HepG2 (cell line): ENCODE data around the gene H2AZ2. TPM values are rescaled to one million over a fixed set of nuclear protein-coding genes. Genes with fewer than 3 reads are reported as not detected.

Experiments
- CAMTA2 ChIP-seq: sonication (generic); formaldehyde crosslinking; IDR thresholded peaks from 2 replicates; pipeline ENCODE4 v1.4.0; 2020; ENCODE audit warnings: mild to moderate bottlenecking, missing genetic modification reagents, borderline replicate concordance
- CEBPG ChIP-seq: IDR thresholded peaks from 2 replicates; pipeline ENCODE4 v1.6.1; 2016
- FOXK2 ChIP-seq: fragments of 450-650 bp; IDR thresholded peaks from 2 replicates; pipeline ENCODE4 v1.6.1; 2016
- GABPA ChIP-seq, 2 experiments: IDR thresholded peaks; 2 replicates each; pipeline ENCODE4 v1.6.1; 2011 to 2016; ENCODE audit warnings: low read depth in 2 of 2, low read length in 1 of 2, missing biosample characterization in 1 of 2, missing genetic modification characterization in 1 of 2
- HDAC6 ChIP-seq: fragments of 200-600 bp; sonication (generic); IDR thresholded peaks from 2 replicates; pipeline ENCODE4 v1.7.0; 2017; ENCODE audit warnings: mild to moderate bottlenecking, antibody characterized with exemption, low read length, low read depth
- IRF2 ChIP-seq: IDR thresholded peaks from 2 replicates; pipeline ENCODE4 v1.6.1; 2018; ENCODE audit warnings: missing genetic modification reagents, missing compliant biosample characterization
- MXI1 ChIP-seq: IDR thresholded peaks from 3 replicates; pipeline ENCODE4 v1.6.1; 2012; ENCODE audit warnings: low read depth, low read length, inconsistent platforms, borderline replicate concordance
- ZBTB7B ChIP-seq: sonication (generic); formaldehyde crosslinking; IDR thresholded peaks from 2 replicates; pipeline ENCODE4 v1.4.0; 2020; ENCODE audit warnings: missing genetic modification reagents
- ZNF136 ChIP-seq: sonication (generic); formaldehyde crosslinking; IDR thresholded peaks from 2 replicates; pipeline ENCODE4 v1.8.1; 2022; ENCODE audit warnings: low read depth, mild to moderate bottlenecking, moderate library complexity, missing genetic modification reagents
- ZNF251 ChIP-seq: sonication (generic); formaldehyde crosslinking; IDR thresholded peaks from 2 replicates; pipeline ENCODE4 v1.9.0; 2021; ENCODE audit warnings: mild to moderate bottlenecking, missing genetic modification reagents
- ZNF589 ChIP-seq: sonication (generic); formaldehyde crosslinking; conservative IDR thresholded peaks from 2 replicates; pipeline ENCODE4 v1.8.0; 2022; ENCODE audit warnings: mild to moderate bottlenecking, moderate library complexity, missing genetic modification reagents
- polyA plus RNA-seq, 8 experiments: library from polyadenylated mRNA; depleted of rRNA in 3 of 8; stranded (reverse) in 7 of 8; unstranded in 1 of 8; fragments of >200 nt; fragmentation: Illumina TruSeq in 4 of 8; extraction: Trizol in 4 of 8; gene quantifications; 2 replicates each; pipeline versions ENCODE4 v1.2.1 to v1.2.3, GENCODE V29; 2011 to 2016; ENCODE audit warnings: low read depth in 4 of 8, missing spikeins in 1 of 8, mixed read lengths in 1 of 8; ENCODE audit not compliant: insufficient read depth in 1 of 8
- total RNA-seq, 5 experiments: library from RNA; depleted of rRNA; stranded (reverse); fragments of >200 nt; fragmentation: Illumina TruSeq; extraction: Trizol; gene quantifications; 2 replicates each; pipeline ENCODE4 v1.2.3, GENCODE V29; 2016; ENCODE audit warnings: low read depth in 1 of 5
- TF ChIP-seq, protein P1 (sequence below): IDR thresholded peaks from 2 replicates; pipeline ENCODE4 v1.6.1; 2016; ENCODE audit warnings: missing compliant biosample characterization, missing genetic modification reagents, borderline replicate concordance
- TF ChIP-seq, protein P2 (sequence below): IDR thresholded peaks from 2 replicates; pipeline ENCODE4 v1.6.1; 2016; ENCODE audit warnings: low read depth
- TF ChIP-seq, protein P3 (sequence below), 2 experiments: sonication (generic) in 1 of 2; formaldehyde crosslinking in 1 of 2; IDR thresholded peaks; 2 replicates each; pipeline versions ENCODE4 v1.5.1 to v1.6.1; 2011 to 2020; ENCODE audit warnings: borderline replicate concordance in 1 of 2, low read depth in 1 of 2, low read length in 1 of 2, mild to moderate bottlenecking in 1 of 2, missing genetic modification reagents in 1 of 2, moderate library complexity in 1 of 2
- TF ChIP-seq, protein P4 (sequence below): IDR thresholded peaks from 2 replicates; pipeline ENCODE4 v1.6.1; 2018; ENCODE audit warnings: missing genetic modification reagents, mild to moderate bottlenecking, missing compliant biosample characterization
- TF ChIP-seq, protein P5 (sequence below): sonication (generic); formaldehyde crosslinking; IDR thresholded peaks from 2 replicates; pipeline ENCODE4 v1.4.0; 2020; ENCODE audit warnings: mild to moderate bottlenecking, missing genetic modification reagents
- TF ChIP-seq, protein P6 (sequence below): sonication (generic); formaldehyde crosslinking; IDR thresholded peaks from 2 replicates; pipeline ENCODE4 v1.5.1; 2020; ENCODE audit warnings: missing genetic modification reagents, mild to moderate bottlenecking, borderline replicate concordance

The H2AZ2 gene
- total and polyA plus RNA-seq, 2 of the 13 experiments (the other 11 are each of a cell fraction or from before 2014, with no cell fraction given) = 121 to 223 TPM

DNA sequence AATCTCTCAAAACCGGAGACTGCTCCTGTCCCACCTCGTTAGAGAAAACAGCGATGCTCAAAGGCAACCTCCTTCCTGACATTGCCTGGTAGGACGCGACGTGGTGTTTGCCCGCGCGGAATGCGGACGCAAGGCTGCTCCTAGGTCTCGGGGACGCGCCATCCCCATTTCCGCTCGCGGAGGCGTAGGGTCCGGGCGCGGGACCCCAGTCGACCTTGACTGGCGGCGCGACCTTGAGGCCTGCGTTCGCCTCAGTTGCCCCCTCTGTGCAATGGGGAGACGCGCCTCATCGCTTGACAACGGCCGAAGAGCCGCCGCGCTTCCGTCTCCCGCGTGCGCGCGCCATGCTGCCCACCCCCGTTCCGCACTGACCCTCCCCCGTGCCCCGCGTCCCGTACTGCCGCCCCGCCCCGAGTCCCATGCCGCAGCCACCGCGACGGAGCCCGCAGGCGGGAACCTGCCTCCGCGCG lies 51.8 kb downstream of the H2AZ2 start (continued):
- TF ChIP-seq CEBPG = no peak
- peak; percentile 52; the same call in 1 of the 2 replicates for TF ChIP-seq IRF2 (CRISPR knock-in tag)
- TF ChIP-seq, protein P1, sequence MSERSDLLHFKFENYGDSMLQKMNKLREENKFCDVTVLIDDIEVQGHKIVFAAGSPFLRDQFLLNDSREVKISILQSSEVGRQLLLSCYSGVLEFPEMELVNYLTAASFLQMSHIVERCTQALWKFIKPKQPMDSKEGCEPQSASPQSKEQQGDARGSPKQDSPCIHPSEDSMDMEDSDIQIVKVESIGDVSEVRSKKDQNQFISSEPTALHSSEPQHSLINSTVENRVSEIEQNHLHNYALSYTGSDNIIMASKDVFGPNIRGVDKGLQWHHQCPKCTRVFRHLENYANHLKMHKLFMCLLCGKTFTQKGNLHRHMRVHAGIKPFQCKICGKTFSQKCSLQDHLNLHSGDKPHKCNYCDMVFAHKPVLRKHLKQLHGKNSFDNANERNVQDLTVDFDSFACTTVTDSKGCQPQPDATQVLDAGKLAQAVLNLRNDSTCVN (CRISPR knock-in tag) = no peak
- TF ChIP-seq, protein P2, sequence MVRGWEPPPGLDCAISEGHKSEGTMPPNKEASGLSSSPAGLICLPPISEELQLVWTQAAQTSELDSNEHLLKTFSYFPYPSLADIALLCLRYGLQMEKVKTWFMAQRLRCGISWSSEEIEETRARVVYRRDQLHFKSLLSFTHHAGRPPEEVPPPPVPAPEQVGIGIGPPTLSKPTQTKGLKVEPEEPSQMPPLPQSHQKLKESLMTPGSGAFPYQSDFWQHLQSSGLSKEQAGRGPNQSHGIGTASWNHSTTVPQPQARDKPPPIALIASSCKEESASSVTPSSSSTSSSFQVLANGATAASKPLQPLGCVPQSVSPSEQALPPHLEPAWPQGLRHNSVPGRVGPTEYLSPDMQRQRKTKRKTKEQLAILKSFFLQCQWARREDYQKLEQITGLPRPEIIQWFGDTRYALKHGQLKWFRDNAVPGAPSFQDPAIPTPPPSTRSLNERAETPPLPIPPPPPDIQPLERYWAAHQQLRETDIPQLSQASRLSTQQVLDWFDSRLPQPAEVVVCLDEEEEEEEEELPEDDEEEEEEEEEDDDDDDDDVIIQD (CRISPR knock-in tag) = 0 out of 2 replicates have a peak, but pooled peaks have one; percentile 4
- TF ChIP-seq ZNF251 (CRISPR knock-in tag) = no peak
- no peak for TF ChIP-seq GABPA (IDR thresholded peaks at IDR 0.05; ENCODE audit: low read depth, low read length)
- TF ChIP-seq GABPA (CRISPR knock-in tag; IDR thresholded peaks at IDR 0.05; ENCODE audit: low read depth) = peak; percentile 43
- no peak for TF ChIP-seq FOXK2
- TF ChIP-seq ZNF589 (CRISPR knock-in tag) = peak; percentile 93; the same call in 1 of the 2 replicates
- 0 out of 2 replicates have a peak, but pooled peaks have one; percentile 3 for TF ChIP-seq ZNF136 (CRISPR knock-in tag)
- TF ChIP-seq, protein P3, sequence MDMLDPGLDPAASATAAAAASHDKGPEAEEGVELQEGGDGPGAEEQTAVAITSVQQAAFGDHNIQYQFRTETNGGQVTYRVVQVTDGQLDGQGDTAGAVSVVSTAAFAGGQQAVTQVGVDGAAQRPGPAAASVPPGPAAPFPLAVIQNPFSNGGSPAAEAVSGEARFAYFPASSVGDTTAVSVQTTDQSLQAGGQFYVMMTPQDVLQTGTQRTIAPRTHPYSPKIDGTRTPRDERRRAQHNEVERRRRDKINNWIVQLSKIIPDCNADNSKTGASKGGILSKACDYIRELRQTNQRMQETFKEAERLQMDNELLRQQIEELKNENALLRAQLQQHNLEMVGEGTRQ (IDR thresholded peaks at IDR 0.05; ENCODE audit: low read depth, low read length) = no peak
- TF ChIP-seq, protein P3 (CRISPR knock-in tag; IDR thresholded peaks at IDR 0.05; ENCODE audit: borderline replicate concordance) = no peak
- TF ChIP-seq CAMTA2 = no peak
- TF ChIP-seq MXI1 = peak; percentile 21; the same call in 1 of the 3 replicates
- 0 out of 2 replicates have a peak, but pooled peaks have one; percentile 73 for TF ChIP-seq ZBTB7B (CRISPR knock-in tag)
- TF ChIP-seq, protein P4, sequence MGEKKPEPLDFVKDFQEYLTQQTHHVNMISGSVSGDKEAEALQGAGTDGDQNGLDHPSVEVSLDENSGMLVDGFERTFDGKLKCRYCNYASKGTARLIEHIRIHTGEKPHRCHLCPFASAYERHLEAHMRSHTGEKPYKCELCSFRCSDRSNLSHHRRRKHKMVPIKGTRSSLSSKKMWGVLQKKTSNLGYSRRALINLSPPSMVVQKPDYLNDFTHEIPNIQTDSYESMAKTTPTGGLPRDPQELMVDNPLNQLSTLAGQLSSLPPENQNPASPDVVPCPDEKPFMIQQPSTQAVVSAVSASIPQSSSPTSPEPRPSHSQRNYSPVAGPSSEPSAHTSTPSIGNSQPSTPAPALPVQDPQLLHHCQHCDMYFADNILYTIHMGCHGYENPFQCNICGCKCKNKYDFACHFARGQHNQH = 0 out of 2 replicates have a peak, but pooled peaks have one; percentile 26
- TF ChIP-seq, protein P5, sequence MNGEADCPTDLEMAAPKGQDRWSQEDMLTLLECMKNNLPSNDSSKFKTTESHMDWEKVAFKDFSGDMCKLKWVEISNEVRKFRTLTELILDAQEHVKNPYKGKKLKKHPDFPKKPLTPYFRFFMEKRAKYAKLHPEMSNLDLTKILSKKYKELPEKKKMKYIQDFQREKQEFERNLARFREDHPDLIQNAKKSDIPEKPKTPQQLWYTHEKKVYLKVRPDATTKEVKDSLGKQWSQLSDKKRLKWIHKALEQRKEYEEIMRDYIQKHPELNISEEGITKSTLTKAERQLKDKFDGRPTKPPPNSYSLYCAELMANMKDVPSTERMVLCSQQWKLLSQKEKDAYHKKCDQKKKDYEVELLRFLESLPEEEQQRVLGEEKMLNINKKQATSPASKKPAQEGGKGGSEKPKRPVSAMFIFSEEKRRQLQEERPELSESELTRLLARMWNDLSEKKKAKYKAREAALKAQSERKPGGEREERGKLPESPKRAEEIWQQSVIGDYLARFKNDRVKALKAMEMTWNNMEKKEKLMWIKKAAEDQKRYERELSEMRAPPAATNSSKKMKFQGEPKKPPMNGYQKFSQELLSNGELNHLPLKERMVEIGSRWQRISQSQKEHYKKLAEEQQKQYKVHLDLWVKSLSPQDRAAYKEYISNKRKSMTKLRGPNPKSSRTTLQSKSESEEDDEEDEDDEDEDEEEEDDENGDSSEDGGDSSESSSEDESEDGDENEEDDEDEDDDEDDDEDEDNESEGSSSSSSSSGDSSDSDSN = peak; percentile 43; the same call in 1 of the 2 replicates
- TF ChIP-seq, protein P6, sequence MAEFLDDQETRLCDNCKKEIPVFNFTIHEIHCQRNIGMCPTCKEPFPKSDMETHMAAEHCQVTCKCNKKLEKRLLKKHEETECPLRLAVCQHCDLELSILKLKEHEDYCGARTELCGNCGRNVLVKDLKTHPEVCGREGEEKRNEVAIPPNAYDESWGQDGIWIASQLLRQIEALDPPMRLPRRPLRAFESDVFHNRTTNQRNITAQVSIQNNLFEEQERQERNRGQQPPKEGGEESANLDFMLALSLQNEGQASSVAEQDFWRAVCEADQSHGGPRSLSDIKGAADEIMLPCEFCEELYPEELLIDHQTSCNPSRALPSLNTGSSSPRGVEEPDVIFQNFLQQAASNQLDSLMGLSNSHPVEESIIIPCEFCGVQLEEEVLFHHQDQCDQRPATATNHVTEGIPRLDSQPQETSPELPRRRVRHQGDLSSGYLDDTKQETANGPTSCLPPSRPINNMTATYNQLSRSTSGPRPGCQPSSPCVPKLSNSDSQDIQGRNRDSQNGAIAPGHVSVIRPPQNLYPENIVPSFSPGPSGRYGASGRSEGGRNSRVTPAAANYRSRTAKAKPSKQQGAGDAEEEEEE (CRISPR knock-in tag) = 0 out of 2 replicates have a peak, but pooled peaks have one; percentile 75
- TF ChIP-seq HDAC6 = no peak
